ENCODE data around the gene C12orf75. TPM values are rescaled to one million over a fixed set of nuclear protein-coding genes. Genes with fewer than 3 reads are reported as not detected.

The C12orf75 gene
- 43.1 and 45.6 TPM in 2 replicates for total RNA-seq (ENCODE audit: low replicate concordance)
- long read RNA-seq, transcript C12orf75-201 (6 exons, 1,366 nt): major isoform, 23 of 28 reads
- long read RNA-seq, partial matches to known transcripts: 1 of 28 reads
- long read RNA-seq, other reads (novel, unspliced or antisense): 3 of 28 reads

GRCh38 chr12:105330283-105330930, at the start of gene C12orf75:
Gene C12orf75 (plus strand): TSS chr12:105330691. CDS start chr12:105330892, 201 bp downstream.
- Mint-ChIP-seq H3K27ac (peak within 1 kb of the TSS; percentile 20), H3K9me3 (no peaks in the 10 kb centered on the region), H3K4me3 (peak within 1 kb of the TSS; percentile 88), H3K36me3 (peaks cover 3% of the 10 kb centered on the region), H3K4me1 (ENCODE audit: unreplicated experiment) (peaks cover 33% of the 10 kb centered on the region), H3K27me3 (peaks cover 11% of the 10 kb centered on the region)
- TF ChIP-seq CTCF (conservative IDR thresholded peaks at IDR 0.05): no peak
- DNase-seq (ENCODE audit: extremely low spot score, unreplicated experiment): peak; percentile 85

- TF ChIP-seq CTCF (conservative IDR thresholded peaks at IDR 0.05): no peak
- no peak for DNase-seq (ENCODE audit: extremely low spot score, unreplicated experiment)
- no peaks in the 10 kb centered on the region for H3K4me1 Mint-ChIP-seq (ENCODE audit: unreplicated experiment)
- H3K27ac Mint-ChIP-seq: no peak overlapping the region
- no peaks in the 10 kb centered on the region for H3K9me3 Mint-ChIP-seq
- no peaks in the 10 kb centered on the region for H3K36me3 Mint-ChIP-seq
- H3K4me3 Mint-ChIP-seq: no peak overlapping the region
- H3K27me3 Mint-ChIP-seq: peaks cover 12% of the 10 kb centered on the region
These were observed 49.4 kb upstream of the C12orf75 start for GRCh38 chr12:105280966-105281693.

- H3K27me3 Mint-ChIP-seq: peaks cover 12% of the 10 kb centered on the region
- no peak for TF ChIP-seq CTCF (conservative IDR thresholded peaks at IDR 0.05)
- no peaks in the 10 kb centered on the region for H3K36me3 Mint-ChIP-seq
- H3K4me3 Mint-ChIP-seq: no peak overlapping the region
- DNase-seq (ENCODE audit: extremely low spot score, unreplicated experiment): no peak
- H3K27ac Mint-ChIP-seq: no peak overlapping the region
- no peaks in the 10 kb centered on the region for H3K9me3 Mint-ChIP-seq
- no peaks in the 10 kb centered on the region for H3K4me1 Mint-ChIP-seq (ENCODE audit: unreplicated experiment)
These were observed 48.8 kb upstream of the C12orf75 start for GRCh38 chr12:105281694-105282049.

GRCh38 chr12:105285378-105285777, 45.1 kb upstream of the C12orf75 start:
- DNase-seq (ENCODE audit: extremely low spot score, unreplicated experiment): no peak
- peaks cover 12% of the 10 kb centered on the region for H3K27me3 Mint-ChIP-seq
- no peaks in the 10 kb centered on the region for H3K9me3 Mint-ChIP-seq
- no peak overlapping the region for H3K4me3 Mint-ChIP-seq
- no peaks in the 10 kb centered on the region for H3K36me3 Mint-ChIP-seq
- no peak for TF ChIP-seq CTCF (conservative IDR thresholded peaks at IDR 0.05)
- H3K4me1 Mint-ChIP-seq (ENCODE audit: unreplicated experiment): no peaks in the 10 kb centered on the region
- H3K27ac Mint-ChIP-seq: no peak overlapping the region

GRCh38 chr12:105287408-105287807, 43.1 kb upstream of the C12orf75 start:
- Mint-ChIP-seq H3K4me3 (no peak overlapping the region), H3K27me3 (peaks cover 16% of the 10 kb centered on the region), H3K9me3 (no peaks in the 10 kb centered on the region), H3K27ac (no peak overlapping the region), H3K4me1 (ENCODE audit: unreplicated experiment) (no peaks in the 10 kb centered on the region), H3K36me3 (no peaks in the 10 kb centered on the region)
- no peak for TF ChIP-seq CTCF (conservative IDR thresholded peaks at IDR 0.05)
- DNase-seq (ENCODE audit: extremely low spot score, unreplicated experiment): no peak
